Prostate gland (tissue), 2 donors: Measurements from ENCODE around the gene KLLN. TPM values are rescaled to one million over a fixed set of nuclear protein-coding genes. Genes with fewer than 3 reads are reported as not detected.

Source experiments
- DNase-seq: peaks from one replicate; pipeline ENCODE4 v3.0.0-alpha.2; 2019; ENCODE audit warnings: low spot score
- H3K27ac ChIP-seq, 2 donors: fragments of 200-600 bp; sonication (generic); 2 replicates each; pipeline ENCODE4 v1.5.1; 2017 to 2019
- H3K27me3 ChIP-seq: fragments of 200-600 bp; sonication (generic); replicated peaks from 2 replicates; pipeline ENCODE4 v1.5.1; 2019; ENCODE audit not compliant: insufficient read depth
- H3K36me3 ChIP-seq, 2 donors: fragments of 200-600 bp; sonication (generic); 1 replicate in 1 of 2; 2 replicates in 1 of 2; pipeline versions ENCODE4 v1.5.1 to v1.8.1; 2017 to 2019
- H3K4me1 ChIP-seq: fragments of 200-600 bp; sonication (generic); replicated peaks from 2 replicates; pipeline ENCODE4 v1.5.1; 2019
- H3K4me3 ChIP-seq, 2 donors: fragments of 200-600 bp; sonication (generic); 2 replicates each; pipeline ENCODE4 v1.5.1; 2017 to 2019
- H3K9me3 ChIP-seq: fragments of 200-600 bp; sonication (generic); 2 replicates; pipeline ENCODE4 v1.5.1; 2017
- CTCF ChIP-seq, 4 experiments: fragments of 200-600 bp in 2 of 4; fragments of 450-650 bp in 2 of 4; sonication (generic) in 2 of 4; IDR thresholded peaks; 1 replicate in 3 of 4; 2 replicates in 1 of 4; pipeline ENCODE4 v1.5.1; 2016 to 2019; ENCODE audit warnings: antibody characterized with exemption in 4 of 4, mild to moderate bottlenecking in 2 of 4, moderate library complexity in 2 of 4
- POLR2A ChIP-seq: fragments of 450-650 bp; IDR thresholded peaks from one replicate; pipeline ENCODE4 v1.6.1; 2016; ENCODE audit warnings: antibody characterized with exemption, mild to moderate bottlenecking
- POLR2AphosphoS5 ChIP-seq: sonication (generic); formaldehyde crosslinking; IDR thresholded peaks from one replicate; pipeline ENCODE4 v1.6.1; 2017; ENCODE audit warnings: antibody characterized with exemption
- WGBS: methylation state at CpG from one replicate; pipeline ENCODE4 v1.1.5; 2018; 5-methylcytosine and 5-hydroxymethylcytosine counted together
- intact Hi-C: fragments of 100-400 bp; cut with DNase I; formaldehyde crosslinking; loops from one replicate; pipeline ENCODE4 v1.14.2; 2022
- total RNA-seq, 2 donors: library from RNA; depleted of rRNA; stranded (reverse); fragments of >200 nt; gene quantifications; one replicate each; pipeline ENCODE4 v1.1.0, GENCODE V29; 2016

KLLN gene
- total RNA-seq, 2 donors from 2014 or later: 0.55 to 1.1 TPM

GRCh38 chr10:87827681-87828080 is 35.7 kb downstream of the KLLN start:
- Histone ChIP-seq H3K4me1 (no peaks in the 10 kb centered on the region), H3K27ac (no peak overlapping the region), H3K4me3 (no peak overlapping the region), H3K9me3 (no peaks in the 10 kb centered on the region), H3K36me3 (no peaks in the 10 kb centered on the region), H3K27me3 (no peaks in the 10 kb centered on the region)
- DNase-seq: no peak
- intact Hi-C loops: no loop called here
- TF ChIP-seq POLR2A: no peak
- no peak for TF ChIP-seq CTCF (IDR thresholded peaks at IDR 0.05)
- TF ChIP-seq POLR2AphosphoS5: no peak
- WGBS: 98% methylated on average over 2 of the region's 2 CpGs

GRCh38 chr10:87826653-87827052 is 36.7 kb downstream of the KLLN start:
- DNase-seq: no peak
- no peaks in the 10 kb centered on the region for H3K36me3 ChIP-seq
- no peaks in the 10 kb centered on the region for H3K9me3 ChIP-seq
- H3K27ac ChIP-seq: no peak overlapping the region
- intact Hi-C loops: no loop called here
- H3K4me3 ChIP-seq: no peak overlapping the region
- H3K4me1 ChIP-seq: no peaks in the 10 kb centered on the region
- no peaks in the 10 kb centered on the region for H3K27me3 ChIP-seq
- TF ChIP-seq POLR2A: no peak
- TF ChIP-seq POLR2AphosphoS5: no peak
- no peak for TF ChIP-seq CTCF (IDR thresholded peaks at IDR 0.05)

GRCh38 chr10:87819289-87819585 is 44.1 kb downstream of the KLLN start:
- H3K9me3 ChIP-seq: no peaks in the 10 kb centered on the region
- 94% methylated on average over 6 of the region's 6 CpGs for WGBS
- H3K27me3 ChIP-seq: no peaks in the 10 kb centered on the region
- H3K36me3 ChIP-seq: no peaks in the 10 kb centered on the region
- intact Hi-C loops: no loop called here
- H3K27ac ChIP-seq: no peak overlapping the region
- no peak for DNase-seq
- no peak overlapping the region for H3K4me3 ChIP-seq
- TF ChIP-seq CTCF (IDR thresholded peaks at IDR 0.05) (no peak), POLR2A (no peak), POLR2AphosphoS5 (no peak)
- no peaks in the 10 kb centered on the region for H3K4me1 ChIP-seq

- Histone ChIP-seq H3K27ac (peak overlapping the region; percentile 84 to 89), H3K4me1 (no peaks in the 10 kb centered on the region), H3K27me3 (no peaks in the 10 kb centered on the region), H3K36me3 (no peaks in the 10 kb centered on the region), H3K9me3 (no peaks in the 10 kb centered on the region), H3K4me3 (peak overlapping the region; percentile 57 to 77)
- intact Hi-C loops: no loop called here
- DNase-seq: no peak
- WGBS: 17% methylated on average over 29 of the region's 29 CpGs
- TF ChIP-seq POLR2AphosphoS5 (no peak), CTCF (IDR thresholded peaks at IDR 0.05) (no peak), POLR2A (no peak)
Observed at GRCh38 chr10:87818505-87819288, 44.6 kb downstream of the KLLN start.
